ENCODE results near the gene PCGF3.
"Not testable (repeated sequence)": the region's sequence is repeated elsewhere in the genome, so short reads cannot be mapped to it uniquely, and the experiment has no call there.

PCGF3 gene

DNA sequence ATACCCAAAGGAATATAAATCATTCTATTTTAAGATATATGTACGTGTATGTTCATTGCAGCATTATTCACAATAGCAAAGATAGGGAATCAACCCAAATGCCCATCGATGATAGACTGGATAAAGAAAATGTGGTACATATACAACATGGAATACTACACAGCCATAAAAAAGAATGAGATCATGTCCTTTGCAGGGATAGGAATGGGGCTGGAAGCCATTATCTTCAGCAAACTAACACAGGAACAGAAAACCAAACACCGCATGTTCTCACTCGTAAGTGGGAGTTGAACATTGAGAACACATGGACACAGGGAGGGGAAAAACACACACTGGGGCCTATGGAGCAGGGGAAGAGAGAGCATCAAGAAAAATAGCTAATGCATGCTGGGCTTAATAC is 101.3 kb downstream of the PCGF3 start:
- not testable (repeated sequence) for DNase-seq

DNA sequence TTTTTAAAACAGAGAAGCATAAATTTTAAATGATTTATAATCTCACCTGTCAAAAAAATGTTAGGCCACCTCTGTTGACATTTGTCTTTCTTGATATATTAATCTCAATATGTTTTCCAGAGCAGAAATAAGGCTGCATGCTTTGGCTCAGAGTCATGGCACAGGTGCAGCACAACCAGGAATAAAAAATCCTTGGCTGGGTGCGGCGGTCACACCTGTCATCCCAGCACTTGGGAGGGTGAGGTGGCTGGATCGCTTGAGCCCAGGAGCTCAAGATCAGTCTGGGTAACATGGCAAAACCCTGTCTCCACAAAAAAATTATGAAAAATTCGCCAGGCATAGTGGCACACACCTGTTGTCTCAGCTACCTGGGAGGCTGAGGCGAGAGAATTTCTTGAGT is 102.2 kb downstream of the PCGF3 start:
- no peak for DNase-seq

DNA sequence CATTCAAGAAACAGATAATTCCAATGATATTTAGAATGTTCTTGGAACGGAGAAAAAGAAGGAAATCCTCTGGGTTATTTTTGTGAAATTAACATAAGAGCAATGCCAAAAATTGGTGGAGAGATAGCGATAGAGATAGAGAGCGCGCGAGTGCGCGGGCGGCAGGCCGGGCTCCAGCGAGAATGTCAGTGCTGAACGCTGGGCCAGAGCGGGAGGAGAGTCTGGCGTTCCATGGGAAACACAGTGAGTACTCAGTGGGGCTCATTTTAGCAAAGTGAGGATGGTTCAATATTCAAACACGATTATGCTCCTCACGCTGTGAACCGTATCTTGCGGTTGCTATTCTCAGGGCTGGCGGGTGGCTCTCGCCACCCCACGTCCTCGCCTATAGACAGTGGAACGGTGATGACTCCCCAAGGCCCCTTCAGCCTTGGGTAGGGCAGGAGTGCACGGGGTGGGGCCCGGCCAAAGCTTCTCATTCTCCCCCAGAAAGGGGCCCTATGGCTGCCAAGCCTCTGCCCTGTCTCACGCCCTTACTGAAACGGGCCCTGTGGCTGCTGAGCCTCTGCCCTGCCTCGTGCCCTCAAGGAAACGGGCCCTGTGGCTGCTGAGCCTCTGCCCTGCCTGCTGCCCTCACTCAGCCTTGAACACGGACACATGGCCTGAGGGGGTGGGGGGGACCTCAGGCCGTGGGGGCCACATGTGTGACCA is 103.4 kb downstream of the PCGF3 start:
- no peak for DNase-seq

DNA sequence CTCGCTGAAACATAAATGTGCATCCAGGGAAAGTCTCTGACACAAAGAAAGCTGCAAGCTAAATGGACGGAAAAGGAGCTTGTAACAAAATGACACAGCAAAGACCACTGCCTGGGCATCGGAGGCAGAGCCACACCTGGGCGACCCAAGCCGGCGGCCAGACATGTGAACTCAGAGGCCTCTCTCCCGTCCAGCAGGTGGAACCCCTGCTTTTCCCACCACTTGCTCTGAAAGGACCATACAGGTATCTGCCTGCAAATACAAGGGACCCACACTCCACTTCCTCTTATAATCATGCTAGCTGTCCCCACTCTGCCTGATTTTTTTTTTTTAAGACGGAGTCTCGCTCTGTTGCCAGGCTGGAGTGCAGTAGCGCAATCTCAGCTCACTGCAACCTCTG is 108.3 kb downstream of the PCGF3 start:
- DNase-seq: no peak

DNA sequence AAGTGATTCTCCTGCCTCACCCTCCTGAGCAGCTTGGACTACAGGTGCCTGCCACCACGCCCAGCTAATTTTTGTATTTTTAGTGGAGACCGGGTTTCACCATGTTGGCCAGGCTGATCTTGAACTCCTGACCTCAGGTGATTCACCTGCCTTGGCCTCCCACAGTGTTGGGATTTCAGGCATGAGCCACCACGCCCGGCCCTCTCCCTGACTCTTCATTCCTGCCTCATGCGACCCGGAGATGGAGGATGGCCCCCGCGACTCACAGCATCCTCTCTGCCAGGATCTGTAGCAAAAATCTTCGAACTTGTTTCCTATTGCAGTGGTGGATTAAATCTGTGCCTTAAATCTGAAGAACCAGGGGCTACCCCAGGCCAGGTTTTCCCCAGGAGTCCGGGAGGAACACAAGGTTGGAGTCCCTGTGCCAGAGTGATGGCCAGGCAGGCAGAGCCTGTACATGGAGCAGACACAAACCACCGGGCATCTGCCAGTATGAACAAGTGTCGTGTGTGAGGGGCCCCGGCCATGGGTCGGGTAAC is 108.7 kb downstream of the PCGF3 start:
- DNase-seq: no peak

DNA sequence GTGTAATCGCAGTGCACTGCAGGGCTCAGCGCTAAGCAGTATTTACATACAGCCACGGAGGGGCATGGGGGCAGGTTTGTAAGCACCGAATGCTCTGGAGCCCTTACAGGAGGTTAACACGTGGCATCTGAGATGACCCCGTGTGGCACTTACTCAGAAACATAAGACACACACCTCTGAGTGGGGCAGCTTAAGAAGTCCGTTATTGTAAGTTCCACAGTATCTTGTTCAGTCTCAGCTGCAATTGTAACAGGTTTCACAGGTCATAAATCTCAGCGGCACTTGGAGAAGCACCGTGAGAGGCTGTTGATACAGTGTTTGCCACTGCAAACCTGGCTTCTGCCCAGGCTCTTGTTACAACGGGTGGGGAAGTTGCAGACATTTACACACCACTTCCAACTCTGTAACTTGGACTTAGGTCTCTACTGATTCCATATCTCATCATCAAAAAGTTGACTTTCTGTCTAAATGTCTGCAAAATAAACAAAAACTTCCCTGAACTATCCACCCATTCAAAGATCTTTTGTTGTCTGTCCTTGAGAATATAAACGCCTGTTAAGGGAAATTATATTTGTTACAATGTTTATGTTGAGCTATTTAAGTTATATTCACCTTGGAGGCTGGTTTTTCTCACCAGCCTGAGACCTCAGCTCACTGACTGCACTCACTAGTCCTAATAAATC is 110.0 kb downstream of the PCGF3 start:
- no peak for DNase-seq

DNA sequence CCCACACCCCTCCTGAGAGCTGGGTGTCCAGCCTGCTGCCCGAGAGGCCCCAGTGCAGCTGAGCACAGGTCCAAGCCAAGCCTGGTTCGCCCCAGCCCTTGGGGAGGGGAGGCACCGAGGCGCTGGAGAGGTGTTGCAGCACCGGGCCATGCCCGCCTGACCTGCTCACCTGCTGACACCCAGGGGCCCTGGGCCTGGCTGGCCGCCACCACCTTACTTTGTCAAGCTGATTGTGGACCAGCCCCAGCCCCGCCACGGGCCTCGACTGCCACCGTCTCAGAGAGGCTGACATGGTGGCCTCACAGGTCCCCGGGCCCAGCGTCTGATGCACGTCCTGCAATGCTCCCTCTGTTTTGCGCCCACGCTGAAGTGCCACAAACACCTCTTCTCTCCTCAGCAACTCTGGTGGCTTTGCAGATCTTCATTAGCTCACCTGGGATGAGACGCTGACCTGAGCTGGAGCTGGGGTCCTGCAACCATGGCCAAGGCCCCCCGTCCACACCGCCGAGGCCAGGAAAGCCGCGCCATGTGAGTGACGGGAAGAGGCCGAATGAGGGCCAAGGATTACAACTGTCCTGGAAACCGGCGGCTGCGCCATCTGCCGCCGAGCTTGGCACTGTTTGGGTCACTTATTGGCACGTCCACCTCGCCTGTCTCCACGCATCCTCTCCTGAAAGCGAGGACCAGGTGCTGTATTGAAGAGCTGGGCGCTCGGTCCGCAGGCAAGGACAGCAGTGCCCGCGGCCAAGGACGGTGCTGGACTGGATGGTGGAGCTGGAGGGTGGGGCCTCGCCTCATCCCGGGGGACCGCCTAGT is 112.7 kb downstream of the PCGF3 start:
- no peak for DNase-seq

DNA sequence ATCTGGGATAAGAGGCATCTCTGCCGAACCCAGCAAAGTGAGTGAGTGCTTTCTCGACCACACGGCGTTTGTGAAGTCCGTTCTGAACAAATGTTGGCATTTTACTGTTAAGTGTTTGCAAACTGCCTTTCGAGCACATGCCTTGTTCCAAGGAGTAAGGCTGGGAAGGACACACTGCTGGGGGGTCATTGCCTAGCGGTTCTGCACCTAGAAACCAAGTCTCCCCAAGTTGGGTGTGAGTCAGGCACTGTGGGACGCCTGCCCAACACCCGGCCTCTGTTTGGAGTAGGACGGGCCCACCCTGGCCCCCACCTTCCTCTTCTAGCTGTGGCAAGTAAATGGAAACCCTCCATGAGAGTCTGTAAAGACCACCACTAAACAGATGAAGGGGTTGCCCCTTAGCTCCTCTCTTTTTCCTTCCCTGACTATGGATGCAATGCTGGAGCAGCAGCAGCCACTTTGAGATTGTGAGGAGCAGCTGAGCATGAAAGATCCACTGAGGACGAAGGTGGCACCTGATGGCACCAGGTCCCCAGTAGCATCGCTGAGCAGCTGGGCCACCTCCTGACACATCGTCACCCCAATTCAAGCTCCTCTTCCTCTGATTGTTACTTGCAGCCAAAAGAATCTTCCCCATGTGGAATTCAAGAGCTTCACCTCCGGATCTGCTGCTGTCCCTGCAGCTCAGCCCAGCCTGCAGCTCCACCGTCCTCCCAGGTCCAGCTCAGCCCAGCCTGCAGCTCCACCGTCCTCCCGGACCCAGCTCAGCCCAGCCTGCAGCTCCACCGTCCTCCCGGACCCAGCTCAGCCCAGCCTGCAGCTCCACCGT is 114.0 kb downstream of the PCGF3 start:
- no peak for DNase-seq
